ENCODE results near the gene NEK11.

Gene NEK11

GRCh38 chr3:131216801-131217200, 190.1 kb downstream of the NEK11 start:
- TF ChIP-seq GATA2 (IDR thresholded peaks at IDR 0.05; ENCODE audit: low read depth, low read length) (no peak), GATA3 (IDR thresholded peaks at IDR 0.05; ENCODE audit: low read depth, low read length) (no peak)

- TF ChIP-seq GATA2 (IDR thresholded peaks at IDR 0.05; ENCODE audit: low read depth, low read length) (no peak), GATA3 (IDR thresholded peaks at IDR 0.05; ENCODE audit: low read depth, low read length) (no peak)
Measured at GRCh38 chr3:131217296-131217741, 190.6 kb downstream of the NEK11 start.

GRCh38 chr3:131218196-131218595, 191.5 kb downstream of the NEK11 start:
- no peak for TF ChIP-seq GATA3 (IDR thresholded peaks at IDR 0.05; ENCODE audit: low read depth, low read length)
- no peak for TF ChIP-seq GATA2 (IDR thresholded peaks at IDR 0.05; ENCODE audit: low read depth, low read length)

DNA sequence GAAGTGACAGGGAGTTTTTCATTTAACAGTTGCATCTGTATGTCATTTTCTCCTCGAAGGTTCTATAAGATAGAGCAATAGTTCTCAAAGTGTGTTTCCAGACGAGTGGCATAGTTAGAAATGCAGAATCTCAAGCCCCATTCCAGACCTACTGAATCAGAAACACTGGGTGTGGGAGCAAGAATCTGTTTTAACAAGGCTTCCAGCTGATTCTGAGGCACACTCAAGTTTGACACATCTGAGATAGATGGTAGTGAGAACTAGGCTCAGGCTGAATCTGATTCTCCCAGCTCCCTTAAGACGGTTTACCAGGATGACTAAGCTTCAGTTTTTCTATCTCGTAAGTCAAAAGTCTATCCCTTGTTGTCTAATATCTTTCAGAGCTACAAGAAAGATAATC, 195.1 kb downstream of the NEK11 start:
- TF ChIP-seq GATA2 (IDR thresholded peaks at IDR 0.05; ENCODE audit: low read depth, low read length) (no peak), GATA3 (IDR thresholded peaks at IDR 0.05; ENCODE audit: low read depth, low read length) (no peak)

DNA sequence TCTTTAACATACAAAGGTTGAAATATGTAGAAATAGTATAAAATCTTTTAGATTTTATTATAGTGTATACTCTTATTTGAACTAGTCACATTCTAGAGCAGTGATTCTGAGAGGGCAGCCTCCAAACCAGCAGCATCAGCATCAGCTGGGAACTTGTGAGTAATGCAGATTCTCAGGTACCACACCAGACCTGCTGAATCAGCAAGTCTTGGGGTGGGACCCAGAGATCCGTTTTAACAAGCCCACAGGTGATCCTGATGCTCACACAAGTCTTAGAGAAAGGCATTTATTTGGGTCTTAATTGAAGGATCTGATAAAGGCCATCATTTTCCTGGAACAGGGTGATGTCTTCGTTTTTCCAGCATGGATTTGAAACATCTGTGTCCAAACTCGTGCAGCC, 195.9 kb downstream of the NEK11 start:
- TF ChIP-seq GATA3 (IDR thresholded peaks at IDR 0.05; ENCODE audit: low read depth, low read length) (no peak), GATA2 (IDR thresholded peaks at IDR 0.05; ENCODE audit: low read depth, low read length) (no peak)

DNA sequence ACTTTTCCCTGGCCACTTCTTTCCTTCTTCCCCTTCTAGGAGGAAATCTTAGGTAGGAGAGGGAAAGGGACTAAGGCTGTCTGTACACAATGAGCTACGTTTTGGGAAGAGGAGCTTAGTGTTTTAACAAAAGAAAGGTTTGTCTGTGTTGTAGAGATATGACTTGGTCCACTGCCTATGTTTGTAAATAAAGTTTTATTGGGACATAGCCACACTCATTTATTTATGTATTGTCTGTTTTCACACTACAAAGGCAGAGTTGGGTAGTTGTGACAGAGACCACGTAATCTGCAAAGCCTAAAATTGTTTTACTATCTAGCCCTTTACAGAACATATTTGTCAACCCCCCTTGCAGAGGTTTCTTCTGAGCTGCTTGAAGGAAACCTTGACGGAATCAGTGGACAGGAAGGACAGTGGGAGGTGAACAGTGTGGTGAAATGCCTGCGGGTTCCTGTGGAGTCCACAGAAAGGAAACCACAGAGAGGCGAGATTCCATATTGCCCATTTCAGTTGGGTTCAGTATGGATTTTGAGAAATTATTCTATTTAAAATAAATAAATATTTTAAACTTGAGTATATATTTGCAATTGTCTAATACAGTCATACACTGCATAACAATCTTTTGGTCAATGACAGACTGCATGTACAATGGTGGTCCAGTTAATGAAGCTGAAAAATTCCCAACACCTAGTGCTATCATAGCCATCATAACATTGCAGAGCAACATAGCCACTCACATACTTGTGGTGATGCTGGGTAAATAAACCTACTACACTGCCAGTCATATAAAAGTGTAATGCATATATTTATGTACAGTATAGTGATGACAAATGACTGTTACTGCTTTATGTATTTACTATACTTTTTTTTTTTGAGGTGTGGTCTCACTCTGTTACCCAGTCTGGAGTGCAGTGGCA, 197.0 kb downstream of the NEK11 start:
- TF ChIP-seq GATA3 (IDR thresholded peaks at IDR 0.05; ENCODE audit: low read depth, low read length) (no peak), GATA2 (IDR thresholded peaks at IDR 0.05; ENCODE audit: low read depth, low read length) (no peak)

DNA sequence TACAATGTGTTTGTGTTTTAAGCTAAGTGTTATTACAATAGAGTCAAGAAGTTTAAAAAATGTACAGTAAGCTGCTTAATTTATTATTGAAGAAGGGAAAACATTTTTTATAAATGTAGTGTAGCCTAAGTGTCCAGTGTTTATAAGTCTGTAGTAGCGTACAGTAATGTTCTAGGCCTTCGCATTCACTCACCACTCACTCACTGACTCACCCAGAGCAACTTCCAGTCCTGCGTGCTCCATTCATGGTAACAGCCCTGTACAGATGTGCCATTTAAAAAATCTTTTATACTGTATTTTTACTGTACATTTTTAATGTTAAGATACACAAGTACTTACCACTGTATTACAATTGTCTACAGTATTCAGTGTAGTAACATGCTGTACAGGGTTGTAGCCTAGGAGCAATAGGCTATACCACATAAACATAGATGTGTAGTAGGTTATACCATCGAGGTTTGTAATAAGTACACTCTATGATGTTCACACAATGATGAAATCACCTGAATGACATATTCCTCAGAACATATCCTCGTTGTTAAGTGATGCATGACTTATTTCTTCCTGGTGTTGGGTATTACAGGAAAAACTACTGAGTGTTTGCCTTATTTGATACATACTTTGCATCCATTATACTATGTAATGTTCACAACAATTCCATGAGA, 198.3 kb downstream of the NEK11 start:
- TF ChIP-seq GATA3 (IDR thresholded peaks at IDR 0.05; ENCODE audit: low read depth, low read length) (no peak), GATA2 (IDR thresholded peaks at IDR 0.05; ENCODE audit: low read depth, low read length) (no peak)

DNA sequence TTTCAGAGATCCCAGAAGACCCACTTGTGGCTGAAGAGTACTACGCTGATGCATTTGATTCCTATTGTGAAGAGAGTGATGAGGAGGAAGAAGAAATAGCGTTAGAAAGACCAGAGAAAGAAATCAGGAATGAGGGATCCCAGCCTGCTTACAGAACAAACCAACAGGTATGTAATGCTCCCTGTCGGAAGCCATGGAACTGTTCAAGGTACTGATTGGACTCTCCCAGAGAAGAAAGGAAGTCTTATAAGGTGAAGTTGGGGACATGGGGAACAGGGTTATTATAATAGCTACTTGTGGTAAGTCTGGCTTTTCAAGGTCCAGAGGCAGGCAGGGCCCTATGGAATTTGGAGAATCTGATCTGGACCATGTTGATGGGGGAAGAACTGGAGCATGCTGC, 201.8 kb downstream of the NEK11 start:
- TF ChIP-seq GATA2 (IDR thresholded peaks at IDR 0.05; ENCODE audit: low read depth, low read length), result no peak
- no peak for TF ChIP-seq GATA3 (IDR thresholded peaks at IDR 0.05; ENCODE audit: low read depth, low read length)

DNA sequence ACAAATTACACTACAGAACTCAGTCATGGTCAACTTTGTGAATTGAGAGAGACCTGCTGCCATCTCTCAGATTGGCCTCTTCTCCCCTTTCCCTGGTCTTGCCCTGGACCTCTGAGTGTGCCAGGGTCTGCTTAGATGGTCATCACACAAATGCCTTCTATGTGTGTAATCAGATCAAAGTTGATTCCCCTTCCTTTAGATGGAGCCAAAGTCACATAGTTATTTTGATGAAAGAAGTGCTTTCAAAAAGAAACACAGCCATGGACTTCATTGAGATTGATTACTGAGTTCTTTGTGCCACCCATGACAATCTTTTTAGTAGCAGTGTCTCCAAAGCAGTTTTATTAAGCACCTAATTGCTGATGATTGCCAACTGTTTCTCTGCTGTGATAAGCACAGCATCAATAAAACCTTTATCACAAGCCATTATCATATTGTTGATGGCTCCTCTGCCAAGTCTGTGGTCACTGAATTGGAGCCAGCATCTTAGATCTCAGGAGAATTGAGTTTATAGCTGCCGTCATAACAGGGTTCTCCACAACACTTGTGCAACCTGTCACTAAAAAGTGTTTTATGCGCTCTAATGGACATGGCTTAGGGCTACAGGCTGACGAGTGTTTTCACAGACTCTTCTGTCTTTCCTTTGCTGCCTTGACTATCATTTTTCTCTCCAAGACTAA, 205.2 kb downstream of the NEK11 start:
- peak; percentile 86 for TF ChIP-seq GATA2 (IDR thresholded peaks at IDR 0.05; ENCODE audit: low read depth, low read length)
- peak; percentile 53; the same call in 1 of the 2 replicates for TF ChIP-seq GATA3 (IDR thresholded peaks at IDR 0.05; ENCODE audit: low read depth, low read length)

DNA sequence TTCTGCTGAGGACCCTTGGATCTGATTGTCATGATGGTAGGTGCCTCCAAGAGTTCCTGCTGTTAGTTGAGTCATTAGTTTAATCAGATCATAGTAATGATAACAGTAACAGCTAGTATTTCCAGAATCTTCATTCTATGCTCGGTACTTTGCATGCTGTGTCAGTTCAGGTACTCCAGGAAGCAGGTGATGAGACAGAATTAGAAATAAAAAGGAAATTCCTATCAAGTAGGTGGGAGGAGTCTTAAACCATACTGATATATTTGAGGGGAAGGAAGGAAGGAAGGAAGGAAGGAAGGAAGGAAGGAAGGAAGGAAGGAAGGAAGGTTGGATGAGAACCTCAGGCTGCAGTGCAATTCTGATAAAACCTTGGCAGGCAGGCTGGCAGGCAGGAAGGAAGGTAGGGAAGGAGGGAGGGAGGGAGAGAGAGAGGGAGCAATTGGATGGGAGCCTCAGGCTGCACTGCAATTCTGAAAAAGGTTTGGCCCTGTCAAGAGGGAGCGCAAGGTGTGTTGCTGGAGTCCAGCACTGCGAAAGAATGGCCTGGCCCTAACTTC, 206.1 kb downstream of the NEK11 start:
- TF ChIP-seq GATA2 (IDR thresholded peaks at IDR 0.05; ENCODE audit: low read depth, low read length) (no peak), GATA3 (IDR thresholded peaks at IDR 0.05; ENCODE audit: low read depth, low read length) (no peak)

DNA sequence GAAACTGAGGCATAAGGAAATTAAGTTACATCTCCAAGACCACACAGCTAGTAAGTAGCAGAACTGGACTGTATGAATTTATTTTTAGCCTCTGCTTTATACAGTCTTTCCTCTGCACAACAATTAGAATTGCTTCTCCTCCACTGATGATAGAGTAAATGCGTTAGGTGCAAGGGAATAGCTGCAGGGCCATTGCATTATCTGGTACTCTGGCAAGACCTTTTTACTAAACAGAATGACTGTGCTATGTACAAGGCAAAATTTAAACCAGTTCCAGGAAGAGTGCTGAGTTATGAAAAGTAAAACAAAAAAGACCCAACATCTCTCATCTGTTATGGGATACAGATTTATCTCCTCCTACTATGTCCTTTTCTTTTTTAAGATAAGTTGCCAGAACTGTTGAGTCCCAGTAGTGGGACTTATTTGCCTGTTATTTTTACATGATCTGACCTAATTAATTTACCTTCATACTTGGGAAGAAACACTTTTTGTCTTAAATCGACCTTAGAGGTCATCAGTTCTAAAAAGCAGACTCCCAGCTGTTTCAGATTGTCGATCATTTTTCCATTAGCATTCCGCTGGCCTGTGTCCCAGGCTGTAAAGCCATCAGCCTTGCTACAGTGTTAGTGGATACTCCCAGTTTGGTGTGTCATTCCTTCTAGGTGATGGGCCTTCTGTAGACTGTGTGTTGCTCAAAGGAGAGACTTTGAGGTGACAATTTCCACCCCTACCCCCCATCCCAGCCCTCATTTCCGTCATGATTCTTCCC, 207.4 kb downstream of the NEK11 start:
- TF ChIP-seq GATA2 (IDR thresholded peaks at IDR 0.05; ENCODE audit: low read depth, low read length) (no peak; the same call in 1 of the 2 replicates), GATA3 (IDR thresholded peaks at IDR 0.05; ENCODE audit: low read depth, low read length) (peak; percentile 9; the same call in 1 of the 2 replicates)

DNA sequence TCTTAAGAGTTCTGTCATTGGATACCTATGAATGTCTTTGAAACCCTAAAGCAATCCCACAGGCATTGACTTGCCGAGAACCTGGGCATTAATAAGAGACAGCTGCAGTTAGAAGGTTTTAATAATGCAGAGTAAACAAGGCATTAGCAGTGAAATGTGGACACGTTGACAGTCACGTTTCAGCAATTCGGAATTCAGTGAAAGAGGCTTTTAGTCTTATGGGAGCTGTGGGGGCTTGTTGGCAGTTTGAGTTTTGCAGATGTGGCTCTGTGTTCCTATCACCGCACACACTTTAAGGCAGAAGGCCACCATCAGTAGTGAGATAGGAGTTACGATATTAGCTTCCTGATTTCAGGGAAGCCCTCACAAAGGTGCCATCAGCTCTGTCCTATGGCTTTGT, 209.7 kb downstream of the NEK11 start:
- TF ChIP-seq GATA2 (IDR thresholded peaks at IDR 0.05; ENCODE audit: low read depth, low read length) (no peak), GATA3 (IDR thresholded peaks at IDR 0.05; ENCODE audit: low read depth, low read length) (no peak)

DNA sequence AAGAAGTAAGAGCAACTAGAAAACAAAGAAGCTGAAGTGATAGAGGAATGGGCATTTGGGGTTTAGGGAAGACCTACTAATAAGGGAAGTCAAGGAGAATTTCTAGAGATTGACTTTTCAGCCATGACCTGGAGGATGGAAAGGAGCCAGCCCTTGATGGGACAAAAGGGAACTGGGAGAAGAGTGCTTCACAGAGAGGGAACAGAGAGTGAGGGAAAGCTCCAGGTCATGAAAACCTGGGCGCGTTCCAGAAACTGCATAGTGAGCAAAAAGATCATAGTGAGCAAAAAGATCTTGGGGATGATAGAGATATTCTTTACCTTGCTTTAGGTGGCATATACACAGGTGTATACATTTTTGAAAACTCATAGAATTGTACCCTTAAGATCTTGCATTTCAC, 211.8 kb downstream of the NEK11 start:
- TF ChIP-seq GATA3 (IDR thresholded peaks at IDR 0.05; ENCODE audit: low read depth, low read length), result no peak
- TF ChIP-seq GATA2 (IDR thresholded peaks at IDR 0.05; ENCODE audit: low read depth, low read length), result no peak
